Immature natural killer cell (primary cell): Measurements from ENCODE around the gene LOXL3. TPM values are rescaled to one million over a fixed set of nuclear protein-coding genes. Genes with fewer than 3 reads are reported as not detected.
A peak's percentile ranks its signal among the peaks of the same experiment; 100 is the strongest.

Experiments used
- DNase-seq, 3 donors: peaks; one replicate each; pipeline ENCODE4 v3.0.0; 2022; ENCODE audit warnings: mixed read lengths in 1 of 3
- H3K27ac Mint-ChIP-seq, 6 donors: one replicate each; pipeline ENCODE4 v1.8.0; 2020; ENCODE audit warnings: mixed read lengths in 6 of 6, mild to moderate bottlenecking in 5 of 6, inconsistent platforms in 4 of 6, moderate library complexity in 3 of 6
- H3K27me3 Mint-ChIP-seq, 3 donors: one replicate each; pipeline ENCODE4 v1.8.0; 2020 to 2021; ENCODE audit warnings: low read depth in 3 of 3, mild to moderate bottlenecking in 3 of 3, mixed read lengths in 3 of 3, moderate library complexity in 3 of 3, inconsistent platforms in 1 of 3
- H3K36me3 Mint-ChIP-seq, 3 donors: one replicate each; pipeline ENCODE4 v1.8.0; 2020; ENCODE audit warnings: mixed read lengths in 3 of 3, inconsistent platforms in 2 of 3, mild to moderate bottlenecking in 2 of 3
- H3K4me1 Mint-ChIP-seq, 2 donors: one replicate each; pipeline ENCODE4 v1.8.0; 2020; ENCODE audit warnings: inconsistent platforms in 2 of 2, mild to moderate bottlenecking in 2 of 2, mixed read lengths in 2 of 2, moderate library complexity in 1 of 2
- H3K4me3 Mint-ChIP-seq, 5 donors: one replicate each; pipeline ENCODE4 v1.8.0; 2020; ENCODE audit warnings: mild to moderate bottlenecking in 5 of 5, mixed read lengths in 5 of 5, inconsistent platforms in 3 of 5, moderate library complexity in 3 of 5
- H3K9me3 Mint-ChIP-seq, 6 donors: one replicate each; pipeline ENCODE4 v1.8.0; 2020; ENCODE audit warnings: mild to moderate bottlenecking in 6 of 6, mixed read lengths in 6 of 6, inconsistent platforms in 4 of 6, moderate library complexity in 3 of 6
- polyA plus RNA-seq, 3 donors: library from polyadenylated mRNA; unstranded; fragments of 300-500 nt; fragmentation: Illumina TruSeq; gene quantifications; one replicate each; pipeline ENCODE4 v1.2.3, GENCODE V29; 2021

Gene LOXL3, protein sequence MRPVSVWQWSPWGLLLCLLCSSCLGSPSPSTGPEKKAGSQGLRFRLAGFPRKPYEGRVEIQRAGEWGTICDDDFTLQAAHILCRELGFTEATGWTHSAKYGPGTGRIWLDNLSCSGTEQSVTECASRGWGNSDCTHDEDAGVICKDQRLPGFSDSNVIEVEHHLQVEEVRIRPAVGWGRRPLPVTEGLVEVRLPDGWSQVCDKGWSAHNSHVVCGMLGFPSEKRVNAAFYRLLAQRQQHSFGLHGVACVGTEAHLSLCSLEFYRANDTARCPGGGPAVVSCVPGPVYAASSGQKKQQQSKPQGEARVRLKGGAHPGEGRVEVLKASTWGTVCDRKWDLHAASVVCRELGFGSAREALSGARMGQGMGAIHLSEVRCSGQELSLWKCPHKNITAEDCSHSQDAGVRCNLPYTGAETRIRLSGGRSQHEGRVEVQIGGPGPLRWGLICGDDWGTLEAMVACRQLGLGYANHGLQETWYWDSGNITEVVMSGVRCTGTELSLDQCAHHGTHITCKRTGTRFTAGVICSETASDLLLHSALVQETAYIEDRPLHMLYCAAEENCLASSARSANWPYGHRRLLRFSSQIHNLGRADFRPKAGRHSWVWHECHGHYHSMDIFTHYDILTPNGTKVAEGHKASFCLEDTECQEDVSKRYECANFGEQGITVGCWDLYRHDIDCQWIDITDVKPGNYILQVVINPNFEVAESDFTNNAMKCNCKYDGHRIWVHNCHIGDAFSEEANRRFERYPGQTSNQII
- under 1 TPM in 2 of 3 donors, not detected in 1; 0.19 to 0.22 TPM for polyA plus RNA-seq

- Mint-ChIP-seq H3K36me3 (no peaks in the 10 kb centered on the region), H3K4me3 (peak within 1 kb of the TSS; percentile 95 to 97 (median 96)), H3K27me3 (peaks cover 8 to 37% (median 31%) of the 10 kb centered on the region in 3 donors), H3K9me3 (no peaks in the 10 kb centered on the region), H3K4me1 (peaks cover 15 to 19% of the 10 kb centered on the region in 2 donors), H3K27ac (peak within 1 kb of the TSS; percentile 86 to 96 (median 92))
- peak; percentile 81 to 82 (median 82) for DNase-seq
Measured at GRCh38 chr2:74553892-74554819, at the start of gene LOXL3, which contains the start of gene DOK1. Gene LOXL3, minus strand, starts transcription at chr2:74553942. Its CDS starts 1,308 bp downstream, at chr2:74552634. Gene DOK1, plus strand, starts transcription at chr2:74554720. Its CDS starts 35 bp downstream, at chr2:74554755.

- no peak overlapping the region for H3K4me3 Mint-ChIP-seq
- no peak for DNase-seq
- H3K27me3 Mint-ChIP-seq = peaks cover 6 to 13% (median 6%) of the 10 kb centered on the region in 3 donors
- no peaks in the 10 kb centered on the region for H3K36me3 Mint-ChIP-seq
- no peak overlapping the region for H3K27ac Mint-ChIP-seq
- H3K4me1 Mint-ChIP-seq = no peaks in the 10 kb centered on the region
- no peaks in the 10 kb centered on the region for H3K9me3 Mint-ChIP-seq
Measured at GRCh38 chr2:74602586-74603281, 49.0 kb upstream of the LOXL3 start.

DNA sequence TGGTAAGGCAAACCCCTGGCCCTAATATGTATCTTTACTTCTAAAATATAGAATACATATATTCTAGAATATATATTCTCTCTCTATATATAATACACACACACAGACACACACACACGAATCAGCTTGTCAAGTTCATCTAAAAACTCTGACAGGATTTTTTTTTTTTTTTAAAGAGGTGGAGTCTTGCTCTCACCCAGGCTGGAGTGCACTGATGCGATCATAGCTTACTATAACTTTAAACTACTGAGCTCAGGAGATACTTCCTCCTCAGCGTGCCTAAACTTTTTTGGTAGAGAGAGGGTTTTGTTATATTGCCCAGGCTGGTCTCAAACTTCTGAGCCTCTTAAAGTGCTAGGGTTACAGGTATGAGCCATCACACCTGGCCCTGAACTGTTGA lies 45.9 kb upstream of the LOXL3 start:
- Mint-ChIP-seq H3K4me3 (no peak overlapping the region), H3K4me1 (no peaks in the 10 kb centered on the region), H3K9me3 (no peaks in the 10 kb centered on the region), H3K36me3 (no peaks in the 10 kb centered on the region), H3K27me3 (peaks cover 2 to 10% (median 6%) of the 10 kb centered on the region in 3 donors), H3K27ac (no peak overlapping the region)
- DNase-seq = no peak

GRCh38 chr2:74597410-74597809 lies 43.7 kb upstream of the LOXL3 start:
- Mint-ChIP-seq H3K4me3 (no peak overlapping the region), H3K9me3 (no peaks in the 10 kb centered on the region), H3K27me3 (peaks cover 2 to 13% (median 6%) of the 10 kb centered on the region in 3 donors), H3K4me1 (no peaks in the 10 kb centered on the region), H3K27ac (no peak overlapping the region), H3K36me3 (no peaks in the 10 kb centered on the region)
- no peak for DNase-seq

- Mint-ChIP-seq H3K36me3 (no peaks in the 10 kb centered on the region), H3K9me3 (no peaks in the 10 kb centered on the region), H3K4me1 (no peaks in the 10 kb centered on the region), H3K4me3 (no peak overlapping the region), H3K27me3 (peaks cover 2 to 13% (median 6%) of the 10 kb centered on the region in 3 donors), H3K27ac (no peak overlapping the region)
- no peak for DNase-seq
Measured at GRCh38 chr2:74596584-74596983, 42.8 kb upstream of the LOXL3 start.

GRCh38 chr2:74593826-74594772 lies 40.4 kb upstream of the LOXL3 start:
- peaks cover 2 to 10% (median 4%) of the 10 kb centered on the region in 3 donors for H3K27me3 Mint-ChIP-seq
- H3K27ac Mint-ChIP-seq = no peak overlapping the region
- no peaks in the 10 kb centered on the region for H3K9me3 Mint-ChIP-seq
- DNase-seq = no peak
- no peak overlapping the region for H3K4me3 Mint-ChIP-seq
- no peaks in the 10 kb centered on the region for H3K36me3 Mint-ChIP-seq
- H3K4me1 Mint-ChIP-seq = no peaks in the 10 kb centered on the region

DNA sequence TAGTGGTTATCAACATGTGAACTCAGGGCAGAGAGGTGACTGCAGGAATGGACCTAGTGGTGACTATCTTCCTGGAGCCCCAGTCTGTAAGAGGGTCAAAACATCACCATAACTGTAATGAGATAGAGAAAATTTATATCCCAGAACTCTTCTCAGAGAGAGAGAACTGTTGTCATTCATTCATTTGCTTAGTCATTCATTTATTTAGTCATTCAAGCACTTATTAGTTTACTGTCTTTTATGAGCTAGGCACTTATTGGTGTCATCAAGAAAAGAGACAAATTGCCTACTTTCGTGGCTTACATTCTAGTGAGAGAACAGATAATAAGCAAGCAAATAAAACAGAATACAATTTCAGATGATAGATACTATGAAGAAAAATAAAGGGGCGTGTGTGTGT lies 34.9 kb upstream of the LOXL3 start:
- no peak for DNase-seq
- H3K4me3 Mint-ChIP-seq = no peak overlapping the region
- H3K36me3 Mint-ChIP-seq = no peaks in the 10 kb centered on the region
- H3K9me3 Mint-ChIP-seq = no peaks in the 10 kb centered on the region
- H3K27me3 Mint-ChIP-seq = peaks cover 2 to 7% (median 4%) of the 10 kb centered on the region in 3 donors
- H3K4me1 Mint-ChIP-seq = no peaks in the 10 kb centered on the region
- no peak overlapping the region for H3K27ac Mint-ChIP-seq

DNA sequence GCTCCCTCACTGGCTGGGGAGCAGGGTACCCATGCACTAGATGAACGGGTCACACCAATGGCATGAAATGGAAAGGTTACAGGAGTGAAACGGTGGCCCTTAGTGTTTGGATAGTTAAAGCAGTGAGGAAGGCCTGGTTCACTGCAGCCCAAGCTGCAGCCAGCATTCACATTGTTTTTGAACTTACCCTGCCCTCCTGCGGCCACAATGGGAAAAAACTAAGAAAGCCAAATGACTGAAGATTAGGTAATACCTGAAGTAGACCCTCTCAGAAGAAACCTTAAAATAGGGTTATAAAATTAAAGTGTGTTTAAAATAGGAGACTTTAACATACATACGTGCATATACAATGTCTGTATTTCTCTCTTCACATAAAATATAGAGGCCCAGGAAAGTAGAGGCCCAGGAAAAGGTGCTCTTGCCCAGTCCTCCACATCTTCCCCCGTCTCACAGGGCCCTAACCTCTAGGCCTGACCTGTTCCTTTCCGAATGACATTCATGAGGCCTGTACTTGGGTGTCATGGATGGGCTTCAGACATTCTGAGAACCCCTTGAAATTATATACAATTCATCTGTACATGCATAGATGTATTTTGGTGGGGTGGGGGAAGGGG lies 34.0 kb upstream of the LOXL3 start:
- Mint-ChIP-seq H3K9me3 (no peaks in the 10 kb centered on the region), H3K4me1 (no peaks in the 10 kb centered on the region), H3K27ac (no peak overlapping the region), H3K4me3 (no peak overlapping the region), H3K27me3 (peaks cover 2 to 5% (median 3%) of the 10 kb centered on the region in 3 donors), H3K36me3 (no peaks in the 10 kb centered on the region)
- DNase-seq = peak; percentile 50 to 61 (median 58)

GRCh38 chr2:74585406-74586185 lies 31.9 kb upstream of the LOXL3 start:
- Mint-ChIP-seq H3K36me3 (no peaks in the 10 kb centered on the region), H3K27ac (no peak overlapping the region), H3K9me3 (no peaks in the 10 kb centered on the region), H3K4me3 (no peak overlapping the region), H3K4me1 (no peaks in the 10 kb centered on the region), H3K27me3 (peaks cover 1 to 5% (median 4%) of the 10 kb centered on the region in 3 donors)
- DNase-seq = no peak

DNA sequence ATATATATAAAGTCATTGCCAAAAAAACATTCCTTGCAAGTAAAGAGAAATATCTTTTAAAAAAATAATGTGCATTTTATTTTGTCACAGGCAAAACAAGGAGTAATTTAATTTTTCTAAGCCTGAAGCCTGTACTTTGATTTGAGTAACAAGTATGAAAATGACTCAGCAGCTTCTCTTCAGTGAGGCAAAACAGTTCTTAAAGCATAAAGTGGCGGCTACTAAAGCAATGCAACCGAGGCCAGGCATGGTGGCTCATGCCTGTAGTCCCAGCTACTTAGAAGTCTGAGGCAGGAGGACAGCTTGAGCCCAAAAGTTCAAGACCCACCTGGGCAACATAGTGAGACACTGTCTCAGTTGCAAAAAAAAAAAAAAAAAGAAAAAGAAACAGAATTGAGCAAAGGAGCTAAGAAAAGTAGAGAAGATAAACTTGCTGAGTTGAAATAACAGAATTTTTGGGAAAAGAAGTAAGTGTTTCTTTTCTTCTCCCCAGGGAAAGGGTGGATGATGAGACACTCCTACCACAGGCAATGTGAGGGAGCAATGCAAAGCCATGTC lies 30.4 kb upstream of the LOXL3 start:
- Mint-ChIP-seq H3K36me3 (no peaks in the 10 kb centered on the region), H3K9me3 (no peaks in the 10 kb centered on the region), H3K4me1 (no peaks in the 10 kb centered on the region), H3K27me3 (peaks cover 1 to 8% (median 5%) of the 10 kb centered on the region in 3 donors), H3K4me3 (no peak overlapping the region), H3K27ac (no peak overlapping the region)
- no peak for DNase-seq

DNA sequence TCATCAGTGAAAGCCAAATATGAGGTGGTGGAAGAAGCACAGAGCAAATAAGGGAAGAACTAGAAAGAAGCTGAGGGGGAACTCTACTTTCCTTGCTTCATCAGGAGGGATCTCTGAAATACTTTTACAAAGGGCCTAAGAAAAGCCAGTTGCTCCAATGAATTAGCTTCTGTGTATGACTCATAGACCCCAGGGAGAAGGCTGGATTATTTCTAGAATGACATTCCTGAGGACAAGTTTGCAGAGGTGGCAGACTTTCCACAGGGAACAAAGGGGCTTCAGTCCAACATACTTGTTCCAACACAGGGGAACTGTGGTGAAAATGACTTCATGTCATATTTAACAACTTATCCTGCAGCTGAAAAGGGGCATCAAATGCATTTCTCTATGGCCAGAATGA lies 29.8 kb upstream of the LOXL3 start:
- Mint-ChIP-seq H3K27me3 (peaks cover 1 to 8% (median 7%) of the 10 kb centered on the region in 3 donors), H3K4me3 (no peak overlapping the region), H3K36me3 (no peaks in the 10 kb centered on the region), H3K9me3 (no peaks in the 10 kb centered on the region), H3K4me1 (no peaks in the 10 kb centered on the region), H3K27ac (no peak overlapping the region)
- no peak for DNase-seq
